Activated CD8-positive, alpha-beta memory T cell treated with anti-CD3 and anti-CD28 coated beads for 48 hours (primary cell): ENCODE data around the gene UBE3D.
"Not testable (repeated sequence)": the region's sequence is repeated elsewhere in the genome, so short reads cannot be mapped to it uniquely, and the experiment has no call there.

Experiments
- DNase-seq, 3 experiments: peaks; one replicate each; pipeline ENCODE4 v3.0.0-alpha.2; 2020; ENCODE audit warnings: low read depth in 2 of 3, low spot score in 2 of 3

UBE3D gene

DNA sequence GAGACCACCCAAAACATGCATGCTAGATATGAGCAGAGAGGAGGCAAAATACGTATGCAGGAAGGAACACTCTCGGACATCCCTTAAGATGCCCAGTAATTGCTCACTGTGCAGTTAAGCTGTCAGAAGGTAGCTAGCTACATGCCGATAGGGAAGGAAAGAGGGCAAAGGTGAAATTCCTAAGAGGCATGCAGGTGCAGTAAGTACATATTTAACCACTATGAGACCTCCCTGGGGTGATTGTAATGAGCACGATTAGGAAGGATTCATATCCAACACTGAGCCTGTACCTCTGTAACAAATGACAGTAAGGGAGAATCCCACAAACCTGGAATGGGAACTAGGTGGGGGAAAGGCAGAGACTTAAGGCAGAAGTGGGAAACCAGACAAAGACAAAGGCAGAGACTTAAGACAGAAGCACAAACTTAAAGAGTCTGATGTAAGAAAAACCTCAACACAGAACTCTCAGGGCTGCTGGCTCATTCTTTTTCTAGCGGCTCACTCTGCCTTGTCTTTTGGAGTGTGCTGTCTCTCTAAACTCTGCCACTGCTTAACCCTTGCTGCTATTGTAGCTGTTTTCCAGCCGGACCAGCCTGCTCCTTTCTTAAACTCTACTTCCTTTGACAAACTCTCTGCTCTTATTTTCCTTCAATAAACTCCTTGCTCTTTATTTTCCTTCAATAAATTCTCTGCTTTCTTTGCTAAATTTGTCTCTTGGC, 148.1 kb downstream of the UBE3D start:
- no peak for DNase-seq

DNA sequence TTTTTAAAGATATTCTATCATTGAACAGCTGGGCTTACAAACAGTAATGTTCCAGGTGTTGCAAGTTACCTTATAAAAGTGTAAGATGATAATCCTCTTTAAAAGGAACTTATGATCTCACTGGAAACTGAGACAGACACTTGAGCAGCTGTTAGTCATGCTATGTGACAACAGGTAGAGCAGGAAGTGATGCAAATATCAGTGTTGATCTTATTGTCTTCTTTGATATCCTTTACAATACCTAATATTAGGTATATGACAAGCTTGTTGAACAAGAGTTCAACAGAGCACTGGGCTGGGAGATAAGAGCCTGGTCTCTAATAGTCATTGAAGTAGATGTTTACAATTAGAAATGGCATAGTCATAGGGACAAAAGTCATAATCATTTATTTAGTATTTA, 150.0 kb downstream of the UBE3D start:
- DNase-seq: no peak

DNA sequence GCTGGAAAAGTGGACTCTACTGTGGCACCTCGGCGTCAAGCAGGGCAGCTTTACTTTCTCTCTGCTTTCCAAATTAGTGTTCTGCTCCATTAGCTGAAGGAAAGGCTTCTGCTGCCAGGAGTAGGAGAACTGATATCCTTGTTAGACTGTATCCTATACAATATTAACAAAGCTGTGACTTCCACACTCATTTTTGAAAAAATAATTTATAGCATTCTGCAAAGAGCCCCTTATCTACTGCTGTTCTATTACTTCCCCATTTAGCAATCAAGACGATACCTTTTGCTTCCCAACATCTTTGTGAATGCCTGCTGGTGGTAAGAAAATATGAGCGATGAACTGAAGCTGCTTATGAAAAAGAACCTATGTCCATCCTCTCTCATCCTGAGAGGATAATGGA, 151.1 kb downstream of the UBE3D start:
- no peak for DNase-seq

DNA sequence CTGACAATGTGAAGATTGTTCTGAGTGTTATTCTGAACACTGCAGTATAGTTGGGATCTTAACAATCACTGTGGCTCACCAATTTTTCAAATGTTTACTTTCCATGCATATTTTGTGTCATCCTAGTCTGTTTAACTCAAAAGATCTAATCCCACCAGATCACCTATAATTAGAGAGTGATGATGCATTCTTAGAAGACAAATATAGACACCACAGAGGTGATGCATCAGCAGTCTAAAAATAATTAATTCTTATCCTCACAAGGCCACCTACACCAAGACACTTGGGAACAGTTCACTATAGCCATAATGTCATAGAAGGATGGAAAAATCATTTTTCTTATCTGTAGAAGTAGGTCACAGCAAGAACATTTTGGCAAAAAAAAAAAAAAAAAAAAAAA, 154.8 kb downstream of the UBE3D start:
- DNase-seq: no peak

DNA sequence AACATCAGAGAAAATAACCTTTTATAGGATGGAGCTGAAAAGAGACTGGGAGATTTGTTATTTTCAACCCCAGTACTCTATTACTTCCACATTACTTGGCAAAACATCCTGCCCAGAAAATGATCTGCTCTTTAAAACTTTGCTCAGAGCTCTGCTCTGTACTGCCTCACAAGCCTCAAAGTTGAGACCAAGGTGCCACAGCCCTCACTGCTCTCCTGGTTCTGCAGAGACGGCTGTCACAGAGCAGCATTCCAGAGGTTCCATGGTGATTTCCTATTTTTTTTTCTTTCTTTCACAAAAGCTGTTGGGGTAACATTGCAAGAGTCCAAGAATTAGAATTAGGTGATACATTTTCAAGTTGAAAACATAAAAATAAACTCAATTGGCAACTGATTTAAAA, 155.2 kb downstream of the UBE3D start:
- DNase-seq: no peak

DNA sequence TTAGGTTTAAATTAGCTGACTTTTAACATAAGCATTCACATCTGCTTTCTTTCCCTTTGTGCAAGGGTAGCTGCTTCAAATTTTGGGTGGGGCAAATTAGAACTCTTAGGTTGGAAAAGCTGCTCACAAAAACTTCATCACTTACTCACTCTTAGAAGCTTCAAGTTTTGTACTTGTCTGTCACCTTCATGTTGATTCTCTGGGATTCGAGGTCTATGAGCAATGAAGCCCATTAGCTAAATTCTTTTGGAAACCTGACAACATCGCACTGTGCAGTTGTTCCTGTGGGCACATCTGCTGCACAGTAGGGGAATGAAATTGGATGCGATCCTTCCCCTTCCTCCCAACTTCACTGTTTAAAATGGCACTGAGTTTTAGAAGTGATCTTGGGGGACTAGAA, 156.1 kb downstream of the UBE3D start:
- DNase-seq: no peak

DNA sequence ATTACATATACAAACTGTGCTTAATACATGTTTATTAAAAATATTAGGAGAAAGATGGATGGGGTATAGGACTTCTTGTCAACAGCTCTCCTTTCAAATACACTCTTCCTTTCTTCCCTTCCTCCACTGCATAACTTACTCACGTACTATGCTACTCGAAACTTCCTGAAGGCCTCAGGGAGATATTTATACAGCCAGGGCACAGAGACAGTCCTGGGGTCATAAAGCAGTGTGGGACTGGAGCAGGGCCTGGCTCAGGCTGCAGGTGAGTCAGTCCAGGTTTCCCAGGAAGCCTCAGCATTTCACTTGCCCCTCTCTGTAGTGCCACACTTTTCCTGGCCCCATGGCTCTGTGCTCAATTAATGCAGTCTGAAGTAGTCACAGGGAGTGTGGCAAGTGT, 157.0 kb downstream of the UBE3D start:
- no peak for DNase-seq

DNA sequence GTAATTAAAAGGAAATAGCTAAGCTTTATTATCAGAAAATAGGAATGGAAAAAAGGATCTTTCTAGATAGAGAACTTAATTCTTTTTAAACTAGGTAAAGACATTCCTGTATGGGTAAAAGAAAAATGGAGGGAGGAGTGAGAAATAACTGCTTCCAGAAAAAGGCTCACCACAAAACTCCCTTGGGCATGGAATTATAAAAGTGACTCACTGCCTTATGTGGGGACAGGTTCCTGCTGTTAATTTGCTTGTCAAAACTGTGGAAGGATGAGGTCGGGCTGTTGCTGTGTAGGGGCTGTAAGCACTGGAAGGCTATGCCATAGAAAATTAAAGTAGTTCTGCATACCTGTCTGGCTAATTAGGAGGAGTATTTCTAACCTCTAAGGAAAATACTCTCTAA, 158.7 kb downstream of the UBE3D start:
- no peak for DNase-seq

DNA sequence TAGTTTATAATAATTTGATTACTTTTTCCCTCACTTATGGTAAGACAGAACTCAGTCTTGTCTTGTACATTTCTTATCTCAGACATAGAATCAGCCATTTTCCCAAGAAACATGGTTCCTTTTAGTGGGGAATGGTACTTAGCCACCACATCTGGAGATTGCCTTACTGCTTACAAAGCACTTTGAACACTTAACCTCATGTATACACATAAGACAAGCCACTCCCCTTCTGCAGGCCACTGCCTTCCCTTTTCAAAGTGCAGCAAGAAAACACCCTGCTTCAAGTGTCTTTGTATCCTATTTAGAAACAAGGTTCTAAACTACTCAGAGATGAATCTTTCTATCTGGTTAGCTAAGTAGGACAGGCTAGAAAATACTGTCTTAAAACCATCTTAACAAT, 159.2 kb downstream of the UBE3D start:
- DNase-seq: no peak

DNA sequence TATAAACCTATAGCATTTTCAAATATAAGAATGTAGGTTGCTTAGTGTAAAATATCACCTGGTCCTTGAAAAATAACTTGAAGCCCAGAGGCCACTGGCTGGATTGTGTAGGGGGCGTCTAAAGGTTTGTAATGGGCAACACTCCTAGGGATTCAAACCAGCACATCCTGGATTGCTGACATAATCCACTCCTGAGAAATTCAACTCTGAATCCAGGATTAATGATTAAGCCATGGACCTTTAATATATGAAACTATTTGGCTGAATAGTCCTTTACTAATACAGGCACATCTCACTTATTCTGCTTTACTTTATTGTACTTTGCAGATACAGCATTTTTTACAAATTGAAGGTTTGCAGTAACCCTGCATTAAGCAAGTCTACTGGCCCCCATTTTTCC, 160.8 kb downstream of the UBE3D start:
- no peak for DNase-seq

DNA sequence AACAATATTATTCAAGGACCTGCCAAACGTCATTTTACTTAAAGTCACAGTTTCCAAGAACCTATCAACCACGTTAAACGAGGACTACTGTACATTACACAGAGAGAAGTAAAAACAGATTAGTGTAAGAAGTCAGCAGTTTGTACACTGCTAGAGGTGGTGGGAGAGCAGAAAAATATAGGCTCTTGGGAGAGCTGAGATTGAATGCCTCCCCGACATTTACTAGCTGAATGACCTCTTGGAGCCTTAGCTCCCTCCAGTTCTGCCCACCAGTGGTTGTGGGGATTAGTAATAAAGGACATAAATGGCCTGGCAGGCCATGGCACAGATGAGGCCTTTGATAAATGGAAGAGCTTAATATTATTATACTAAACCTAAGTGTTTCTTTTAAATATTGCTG, 161.4 kb downstream of the UBE3D start:
- no peak for DNase-seq

DNA sequence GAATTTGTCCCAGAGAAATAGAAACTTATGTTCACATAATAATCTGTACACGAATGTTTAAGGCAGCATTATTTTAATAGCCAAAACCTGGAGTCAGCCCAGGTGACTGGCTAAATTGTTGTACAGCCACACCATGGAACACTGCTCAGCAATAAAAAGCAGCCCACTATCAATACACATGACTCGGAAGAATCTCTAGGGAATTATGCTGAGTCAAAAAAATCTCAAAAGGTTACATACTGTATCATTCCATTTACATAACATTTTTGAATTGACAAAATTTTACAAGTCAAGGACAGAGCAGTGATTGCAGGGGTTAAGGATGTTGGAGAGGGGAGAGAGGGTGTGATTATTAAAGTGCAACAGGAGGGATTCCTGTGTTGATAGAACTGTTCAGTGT, 163.4 kb downstream of the UBE3D start:
- no peak for DNase-seq

DNA sequence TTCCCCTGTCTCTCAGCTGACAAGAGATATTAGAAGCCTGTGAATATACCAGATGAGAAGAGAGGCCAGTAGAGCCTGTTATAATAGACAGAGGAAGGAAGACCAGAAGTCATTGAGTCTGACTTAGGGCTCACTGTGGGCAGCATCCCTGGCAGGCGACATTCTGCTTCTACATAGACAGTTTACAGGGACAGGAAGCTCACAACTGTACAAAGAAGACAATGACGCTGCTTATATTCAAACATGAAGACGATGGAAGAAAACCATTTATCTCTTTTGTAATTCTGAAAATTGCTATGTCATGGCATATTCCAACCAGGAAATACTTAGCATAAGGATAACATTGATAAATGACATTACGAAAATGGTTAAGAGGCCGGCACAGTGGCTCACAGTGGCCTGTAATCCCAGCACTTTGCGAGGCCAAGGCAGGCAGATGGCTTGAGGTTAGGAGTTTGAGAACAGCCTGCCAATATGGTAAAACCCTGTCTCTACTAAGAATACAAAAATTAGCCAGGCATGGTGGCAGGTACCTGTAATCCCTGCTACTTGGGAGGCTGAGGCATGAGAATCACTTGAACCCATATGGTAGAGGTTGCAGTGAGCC, 170.9 kb downstream of the UBE3D start:
- DNase-seq: no peak

DNA sequence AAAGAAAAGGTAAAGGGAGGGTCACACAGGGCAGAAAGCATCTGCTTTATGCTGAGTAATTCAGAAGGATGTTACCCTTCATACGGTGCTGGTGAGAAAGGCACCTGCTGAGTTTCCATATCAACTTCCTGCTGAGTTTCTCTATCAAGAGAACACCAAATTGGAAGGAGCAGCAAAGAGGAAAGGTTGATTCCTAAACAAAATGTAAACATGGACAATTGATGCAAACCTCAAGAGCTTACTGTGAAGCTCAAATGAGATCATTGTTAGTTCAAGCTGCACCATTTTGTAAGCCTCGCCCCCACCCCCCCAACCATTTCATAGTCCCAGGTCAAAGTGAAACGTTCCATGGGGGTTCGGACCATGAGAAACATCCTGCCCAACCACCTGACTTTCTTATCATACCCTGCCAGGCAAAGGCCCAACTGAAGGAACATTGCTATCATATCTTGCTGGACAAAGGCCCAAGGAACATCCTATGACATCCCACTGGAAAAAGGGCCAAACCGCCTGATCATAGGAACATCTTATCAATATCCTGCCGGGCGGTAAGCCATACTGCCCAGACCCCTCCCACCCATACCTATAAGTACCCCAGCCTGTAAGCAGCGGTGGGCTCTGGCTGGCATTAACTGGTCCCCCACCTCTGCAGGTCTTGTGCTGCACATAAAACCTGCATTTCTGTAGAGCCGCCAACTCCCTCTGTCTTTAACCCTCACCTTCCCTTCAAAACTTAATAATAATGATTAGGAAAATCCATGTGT, 171.6 kb downstream of the UBE3D start:
- DNase-seq: no peak

DNA sequence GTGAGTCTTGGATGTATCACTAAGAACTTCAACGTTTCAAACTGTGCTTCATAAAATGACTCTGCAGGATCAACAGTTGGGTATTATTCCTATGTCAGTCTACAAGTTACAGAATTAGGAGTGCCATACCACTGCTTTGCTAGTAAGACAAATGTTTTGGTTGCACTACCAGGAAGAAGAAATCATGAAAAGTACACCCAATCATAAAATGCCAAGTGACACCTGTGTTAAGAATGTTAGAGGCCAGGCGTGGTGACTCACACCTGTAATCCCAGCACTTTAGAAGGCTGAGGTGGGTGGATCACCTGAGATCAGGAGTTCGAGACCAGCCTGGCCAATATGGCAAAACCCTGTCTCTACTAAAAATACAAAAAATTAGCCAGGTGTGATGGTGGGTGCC, 174.1 kb downstream of the UBE3D start:
- DNase-seq: not testable (repeated sequence)

DNA sequence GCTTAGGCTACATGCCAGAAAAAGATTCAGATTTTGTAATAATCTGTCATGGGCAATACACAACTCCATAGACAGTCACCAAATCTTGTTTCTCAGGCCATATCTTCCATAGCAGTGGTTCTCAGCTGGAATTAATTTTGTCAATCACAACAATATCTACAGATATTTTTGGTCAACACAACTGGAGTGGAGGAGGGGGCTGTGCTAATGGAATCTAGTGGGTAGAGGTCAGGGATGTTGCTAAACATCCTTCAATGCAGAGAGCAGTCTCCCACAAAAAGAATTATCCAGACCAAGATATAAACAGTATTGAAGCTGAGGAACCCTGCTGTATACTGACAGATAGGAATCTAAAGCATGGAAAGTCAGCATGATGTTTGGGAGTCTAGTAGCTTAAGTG, 174.6 kb downstream of the UBE3D start:
- no peak for DNase-seq

DNA sequence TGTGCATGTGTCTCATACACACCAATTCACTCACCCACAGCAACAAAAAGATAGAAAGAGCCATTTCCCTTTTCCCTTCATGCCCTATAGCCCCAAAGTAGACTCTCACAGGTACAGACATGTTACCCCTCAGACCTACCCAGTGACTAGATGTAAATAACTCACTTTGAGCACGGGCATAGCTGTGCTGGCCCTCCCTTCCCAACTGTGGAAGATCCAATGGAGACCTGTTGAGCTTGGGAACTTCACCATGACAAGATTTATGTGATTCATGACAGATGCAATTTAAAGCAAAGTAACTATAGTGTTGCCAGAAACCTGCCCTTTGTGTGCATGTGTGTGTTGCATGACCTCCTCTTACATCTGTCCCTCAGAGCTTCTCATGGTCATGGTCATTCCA, 175.4 kb downstream of the UBE3D start:
- no peak for DNase-seq

DNA sequence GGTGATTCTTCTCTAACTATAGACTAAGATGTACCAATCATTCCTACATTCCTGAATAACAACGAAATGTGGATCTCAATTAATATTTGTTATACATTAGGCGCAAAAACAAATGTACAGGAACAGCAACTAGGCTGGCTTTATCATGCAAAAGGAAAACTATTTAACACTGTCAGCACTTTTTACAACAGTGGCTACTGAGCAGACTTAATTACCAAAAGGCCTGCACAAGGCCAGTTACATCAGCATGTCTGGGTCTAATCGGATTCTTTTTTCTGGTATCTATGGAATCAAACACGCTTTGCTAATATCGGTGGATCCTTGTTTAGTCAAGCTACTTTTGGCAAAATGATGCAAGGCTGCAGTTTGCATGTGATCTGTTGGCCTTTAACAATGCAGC, 176.5 kb downstream of the UBE3D start:
- DNase-seq: no peak

DNA sequence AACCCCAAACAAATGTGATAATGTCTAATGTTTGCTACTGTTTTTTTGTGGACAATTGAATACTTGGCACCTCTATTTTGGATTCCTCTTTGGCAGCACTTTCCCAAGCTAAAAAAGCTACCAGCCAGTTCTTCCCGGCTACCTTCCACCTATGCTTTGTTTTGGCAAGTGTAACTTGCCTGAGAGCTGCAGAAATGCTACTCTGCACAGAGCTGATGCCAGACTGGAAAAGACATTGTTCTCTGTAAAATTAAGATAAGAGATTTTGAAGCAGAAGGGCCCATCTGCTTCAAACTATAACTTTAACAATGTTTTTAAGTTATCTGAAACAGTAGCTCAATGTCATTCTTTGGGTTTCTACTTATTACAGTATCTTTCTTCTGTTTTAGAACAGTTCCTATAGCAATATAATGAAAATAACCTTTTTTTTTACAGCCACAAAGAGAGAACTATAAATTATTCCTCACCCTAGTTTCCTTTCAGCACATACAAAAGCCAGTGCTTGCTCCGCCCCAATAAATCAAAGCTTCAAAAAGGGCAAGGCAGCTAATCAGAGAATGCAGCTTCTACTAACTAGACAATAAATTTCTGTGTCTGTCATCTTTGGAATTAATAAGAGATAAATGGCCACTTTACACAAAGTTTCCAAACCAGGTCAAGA, 183.1 kb downstream of the UBE3D start:
- no peak for DNase-seq

DNA sequence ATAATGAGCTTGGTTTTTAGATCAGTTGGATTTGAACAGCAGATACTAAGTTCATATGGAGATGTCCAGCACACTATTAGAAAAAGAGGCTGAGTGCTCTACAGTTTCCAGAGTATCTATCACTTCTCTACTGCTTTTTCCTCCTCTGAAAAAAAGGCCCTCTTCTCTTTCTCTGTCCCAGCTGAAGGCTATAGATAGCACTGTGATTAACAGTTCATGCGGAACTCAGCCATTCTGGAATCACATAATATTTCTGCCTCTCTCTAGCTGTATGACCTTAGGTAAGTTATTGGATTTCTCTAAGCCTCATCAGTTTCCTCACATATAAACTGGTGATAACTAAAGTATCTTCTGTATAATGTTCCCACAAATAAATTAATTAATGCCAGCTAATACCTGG, 184.1 kb downstream of the UBE3D start:
- DNase-seq: no peak

DNA sequence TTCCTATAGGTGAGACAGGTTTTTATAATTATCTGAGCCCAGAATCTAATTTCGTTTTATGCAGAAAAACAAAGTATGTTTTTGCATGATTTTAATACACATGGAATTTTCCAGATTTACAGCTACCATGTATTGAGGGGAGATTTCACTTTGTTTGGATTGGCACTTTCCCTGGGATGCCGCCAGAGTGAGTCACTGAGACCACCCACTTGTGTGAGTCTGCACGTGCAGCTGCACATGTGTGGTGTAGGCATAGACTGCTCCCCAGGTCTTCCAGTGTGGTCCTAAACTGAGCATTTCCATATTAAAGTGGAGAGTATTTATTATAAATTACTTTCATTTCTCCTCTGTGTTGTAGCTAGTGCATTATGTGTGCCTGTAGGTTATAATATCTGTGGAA, 186.8 kb downstream of the UBE3D start:
- DNase-seq: no peak
